ENCODE data around the gene HACL1. TPM values are rescaled to one million over a fixed set of nuclear protein-coding genes. Genes with fewer than 3 reads are reported as not detected.
A peak's percentile ranks its signal among the peaks of the same experiment; 100 is the strongest.

Gene HACL1
- total RNA-seq, 1 experiment from 2014 or later, result 20.5 TPM

- TF ChIP-seq YY1 (IDR thresholded peaks at IDR 0.05; ENCODE audit: extremely low read depth, insufficient replicate concordance, low read depth, low read length) (peak; percentile 50), EGR1 (IDR thresholded peaks at IDR 0.05; ENCODE audit: low read depth) (peak; percentile 19; the same call in 1 of the 2 replicates), MAX (IDR thresholded peaks at IDR 0.05) (peak; percentile 83)
Observed at GRCh38 chr3:15601399-15602145, at the start of gene HACL1, which contains the start of gene BTD (continued).

GRCh38 chr3:15649858-15650257, 48.5 kb upstream of the HACL1 start:
- ChIA-PET CTCF (no interaction called here), POLR2A (no interaction called here), RAD21 (ENCODE audit: low non-redundant PET in 1 of 2, low total read pairs in 2 of 2, uncharacterized antibody in 2 of 2, unreplicated experiment in 2 of 2) (no interaction called here)
- H3K27me3 ChIP-seq (ENCODE audit: insufficient read depth, low read length), result no peaks in the 10 kb centered on the region
- no peak overlapping the region for H3K4me2 ChIP-seq (ENCODE audit: low read length)
- H4K20me1 ChIP-seq (ENCODE audit: insufficient read depth), result no peaks in the 10 kb centered on the region
- ATAC-seq (no peak), DNase-seq (ENCODE audit: low read depth, low spot score) (no peak)
- no TSS peak for BruUV-seq (replicated peaks)
- intact Hi-C loops (cut with micrococcal nuclease), result no loop called here
- H3K79me2 ChIP-seq (ENCODE audit: insufficient read depth, low read length), result no peaks in the 10 kb centered on the region
- H3K4me1 ChIP-seq (ENCODE audit: control insufficient read depth in 1 of 2, insufficient read depth in 2 of 2, low read length in 2 of 2), result peaks cover 29 to 38% of the 10 kb centered on the region in 2 experiments
- H3K9me3 ChIP-seq (ENCODE audit: control insufficient read depth in 1 of 2, insufficient read depth in 1 of 2, low read depth in 1 of 2, low read length in 2 of 2), result no peaks in the 10 kb centered on the region
- H3K36me3 ChIP-seq (ENCODE audit: control insufficient read depth in 1 of 2, insufficient read depth in 2 of 2, low read length in 2 of 2), result no peaks in the 10 kb centered on the region
- TF ChIP-seq POLR2A (IDR thresholded peaks at IDR 0.05; ENCODE audit: borderline replicate concordance, extremely low read depth, insufficient read depth, insufficient read length), result no peak
- no peak for TF ChIP-seq SIN3A (IDR thresholded peaks at IDR 0.05; ENCODE audit: low read depth)
- TF ChIP-seq EZH2phosphoT487 (IDR thresholded peaks at IDR 0.05; ENCODE audit: borderline replicate concordance), result no peak
- TF ChIP-seq RAD21 (IDR thresholded peaks at IDR 0.05; ENCODE audit: low read depth), result no peak
- TF ChIP-seq CBX3 (IDR thresholded peaks at IDR 0.05; ENCODE audit: low read depth), result no peak
- TF ChIP-seq EGR1 (IDR thresholded peaks at IDR 0.05; ENCODE audit: low read depth), result no peak
- H3K9me2 ChIP-seq (ENCODE audit: insufficient read depth), result no peaks in the 10 kb centered on the region
- H2AFZ ChIP-seq (ENCODE audit: low read depth, low read length, poor library complexity, severe bottlenecking), result no peak overlapping the region
- H3K9ac ChIP-seq (ENCODE audit: low read length), result no peak overlapping the region
- H3K4me3 ChIP-seq (replicated peaks in 1 of 2; ENCODE audit: low read depth in 1 of 2, low read length in 2 of 2), result no peak overlapping the region
- no peak overlapping the region for H3K27ac ChIP-seq (ENCODE audit: low read depth, low read length)

- no peak overlapping the region for H3K27ac ChIP-seq (ENCODE audit: low read depth, low read length)
- ChIA-PET POLR2A (no interaction called here), CTCF (no interaction called here), RAD21 (ENCODE audit: low non-redundant PET in 1 of 2, low total read pairs in 2 of 2, uncharacterized antibody in 2 of 2, unreplicated experiment in 2 of 2) (no interaction called here)
- ATAC-seq (no peak), DNase-seq (ENCODE audit: low read depth, low spot score) (no peak)
- no peak overlapping the region for H2AFZ ChIP-seq (ENCODE audit: low read depth, low read length, poor library complexity, severe bottlenecking)
- intact Hi-C loops (cut with micrococcal nuclease), result no loop called here
- no peaks in the 10 kb centered on the region for H3K9me3 ChIP-seq (ENCODE audit: control insufficient read depth in 1 of 2, insufficient read depth in 1 of 2, low read depth in 1 of 2, low read length in 2 of 2)
- H3K36me3 ChIP-seq (ENCODE audit: control insufficient read depth in 1 of 2, insufficient read depth in 2 of 2, low read length in 2 of 2), result no peaks in the 10 kb centered on the region
- no TSS peak for BruUV-seq (replicated peaks)
- peaks cover 29 to 43% of the 10 kb centered on the region in 2 experiments for H3K4me1 ChIP-seq (ENCODE audit: control insufficient read depth in 1 of 2, insufficient read depth in 2 of 2, low read length in 2 of 2)
- no peak overlapping the region for H3K4me2 ChIP-seq (ENCODE audit: low read length)
- no peaks in the 10 kb centered on the region for H3K79me2 ChIP-seq (ENCODE audit: insufficient read depth, low read length)
- no peaks in the 10 kb centered on the region for H3K9me2 ChIP-seq (ENCODE audit: insufficient read depth)
- H3K27me3 ChIP-seq (ENCODE audit: insufficient read depth, low read length), result no peaks in the 10 kb centered on the region
- H4K20me1 ChIP-seq (ENCODE audit: insufficient read depth), result no peaks in the 10 kb centered on the region
- no peak overlapping the region for H3K9ac ChIP-seq (ENCODE audit: low read length)
- H3K4me3 ChIP-seq (replicated peaks in 1 of 2; ENCODE audit: low read depth in 1 of 2, low read length in 2 of 2), result no peak overlapping the region
- no peak for TF ChIP-seq ZNF274 (IDR thresholded peaks at IDR 0.05; ENCODE audit: low read depth, low read length)
- no peak for TF ChIP-seq POLR2A (IDR thresholded peaks at IDR 0.05; ENCODE audit: borderline replicate concordance, extremely low read depth, insufficient read depth, insufficient read length)
- no peak for TF ChIP-seq SP1 (IDR thresholded peaks at IDR 0.05; ENCODE audit: low read depth)
- no peak for TF ChIP-seq TCF7L2 (IDR thresholded peaks at IDR 0.05; ENCODE audit: borderline replicate concordance, extremely low read depth, insufficient read depth, insufficient read length)
- TF ChIP-seq CBX3 (IDR thresholded peaks at IDR 0.05; ENCODE audit: low read depth), result no peak
- no peak for TF ChIP-seq SIN3A (IDR thresholded peaks at IDR 0.05; ENCODE audit: low read depth)
- TF ChIP-seq CEBPB (IDR thresholded peaks at IDR 0.05; ENCODE audit: low read depth), result no peak
- no peak for TF ChIP-seq ZBTB33 (IDR thresholded peaks at IDR 0.05; ENCODE audit: extremely low read depth, insufficient replicate concordance, low read length)
- TF ChIP-seq ZFX (IDR thresholded peaks at IDR 0.05), result no peak
- TF ChIP-seq ATF3 (IDR thresholded peaks at IDR 0.05), result no peak
Observed at GRCh38 chr3:15649341-15649740, 48.0 kb upstream of the HACL1 start.
